Uterus (tissue), 4 donors: ENCODE measurements around the gene ARSA. TPM values are rescaled to one million over a fixed set of nuclear protein-coding genes. Genes with fewer than 3 reads are reported as not detected.
A peak's percentile ranks its signal among the peaks of the same experiment; 100 is the strongest.

Experiments used
- DNase-seq, 2 donors: peaks; one replicate each; pipeline ENCODE4 v3.0.0-alpha.2; 2019 to 2020
- H3K27ac ChIP-seq, 2 donors: fragments of 200-600 bp; sonication (generic); 1 replicate in 1 of 2; 2 replicates in 1 of 2; pipeline ENCODE4 v1.5.1; 2016 to 2018
- H3K27me3 ChIP-seq, 2 donors: fragments of 200-600 bp; sonication (generic); one replicate each; pipeline ENCODE4 v1.5.1; 2018 to 2019; ENCODE audit warnings: control low read depth in 1 of 2
- H3K36me3 ChIP-seq, 2 donors: fragments of 200-600 bp; sonication (generic); one replicate each; pipeline ENCODE4 v1.5.1; 2019; ENCODE audit warnings: control low read depth in 1 of 2
- H3K4me1 ChIP-seq, 2 donors: fragments of 200-600 bp; sonication (generic); one replicate each; pipeline ENCODE4 v1.5.1; 2018 to 2019; ENCODE audit warnings: control low read depth in 1 of 2
- H3K4me3 ChIP-seq, 2 donors: fragments of 200-600 bp; sonication (generic); 1 replicate in 1 of 2; 2 replicates in 1 of 2; pipeline ENCODE4 v1.5.1; 2018 to 2019; ENCODE audit warnings: mild to moderate bottlenecking in 1 of 2
- H3K9me3 ChIP-seq, 2 donors: fragments of 200-600 bp; sonication (generic); one replicate each; pipeline ENCODE4 v1.5.1; 2019; ENCODE audit warnings: control low read depth in 1 of 2
- POLR2A ChIP-seq, 2 donors: fragments of 450-650 bp; IDR thresholded peaks; one replicate each; pipeline ENCODE4 v1.6.1; 2016; ENCODE audit warnings: antibody characterized with exemption in 2 of 2, mild to moderate bottlenecking in 1 of 2, moderate library complexity in 1 of 2
- intact Hi-C: fragments of 100-400 bp; cut with DNase I; formaldehyde crosslinking; loops from one replicate; pipeline ENCODE4 v1.15.1; 2023; ENCODE audit warnings: low total_unique reads
- total RNA-seq, 4 donors: library from RNA; depleted of rRNA in 3 of 4; stranded (reverse); fragments of >200 nt in 3 of 4; gene quantifications; one replicate each; pipeline versions ENCODE4 v1.1.0 to v1.2.4, GENCODE V29; 2014 to 2023
- TF ChIP-seq, protein P1 (sequence below), 4 experiments: fragments of 200-600 bp in 2 of 4; fragments of 450-650 bp in 2 of 4; sonication (generic) in 2 of 4; IDR thresholded peaks; one replicate each; pipeline ENCODE4 v1.5.1; 2016 to 2019; ENCODE audit warnings: antibody characterized with exemption in 4 of 4, mild to moderate bottlenecking in 2 of 4, moderate library complexity in 1 of 4
- donor health status: DM: yes; HTN: yes; CAD: no.

ARSA gene
- total RNA-seq, 4 donors from 2014 or later = 5.3 to 41.6 (median 10.6) TPM

DNA sequence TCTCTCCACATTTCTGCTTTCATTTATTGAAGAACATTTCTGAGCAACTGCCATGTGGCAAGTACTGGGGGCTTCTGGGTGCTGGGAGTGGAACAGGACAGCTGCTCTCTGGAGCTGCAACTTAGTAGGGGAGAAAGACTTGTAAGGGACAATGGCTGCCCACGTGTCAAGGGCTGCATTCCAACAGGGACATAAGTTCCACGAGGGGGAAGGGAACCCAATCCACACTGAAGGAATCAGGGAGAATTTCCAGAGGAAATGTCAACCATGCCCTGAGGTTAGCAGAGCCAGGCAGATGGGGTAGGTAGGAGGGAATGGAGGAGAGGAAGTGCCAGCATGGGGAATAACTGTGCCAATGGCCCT lies 25.6 kb downstream of the ARSA start:
- H3K36me3 ChIP-seq = no peaks in the 10 kb centered on the region
- TF ChIP-seq, protein P1, sequence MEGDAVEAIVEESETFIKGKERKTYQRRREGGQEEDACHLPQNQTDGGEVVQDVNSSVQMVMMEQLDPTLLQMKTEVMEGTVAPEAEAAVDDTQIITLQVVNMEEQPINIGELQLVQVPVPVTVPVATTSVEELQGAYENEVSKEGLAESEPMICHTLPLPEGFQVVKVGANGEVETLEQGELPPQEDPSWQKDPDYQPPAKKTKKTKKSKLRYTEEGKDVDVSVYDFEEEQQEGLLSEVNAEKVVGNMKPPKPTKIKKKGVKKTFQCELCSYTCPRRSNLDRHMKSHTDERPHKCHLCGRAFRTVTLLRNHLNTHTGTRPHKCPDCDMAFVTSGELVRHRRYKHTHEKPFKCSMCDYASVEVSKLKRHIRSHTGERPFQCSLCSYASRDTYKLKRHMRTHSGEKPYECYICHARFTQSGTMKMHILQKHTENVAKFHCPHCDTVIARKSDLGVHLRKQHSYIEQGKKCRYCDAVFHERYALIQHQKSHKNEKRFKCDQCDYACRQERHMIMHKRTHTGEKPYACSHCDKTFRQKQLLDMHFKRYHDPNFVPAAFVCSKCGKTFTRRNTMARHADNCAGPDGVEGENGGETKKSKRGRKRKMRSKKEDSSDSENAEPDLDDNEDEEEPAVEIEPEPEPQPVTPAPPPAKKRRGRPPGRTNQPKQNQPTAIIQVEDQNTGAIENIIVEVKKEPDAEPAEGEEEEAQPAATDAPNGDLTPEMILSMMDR (IDR thresholded peaks at IDR 0.05) = no peak
- TF ChIP-seq POLR2A (IDR thresholded peaks at IDR 0.05) = no peak
- peaks cover 0 to 10% of the 10 kb centered on the region in 2 donors for H3K4me1 ChIP-seq
- no peak for DNase-seq
- H3K27ac ChIP-seq = no peak overlapping the region
- H3K9me3 ChIP-seq = no peaks in the 10 kb centered on the region
- H3K4me3 ChIP-seq = no peak overlapping the region
- intact Hi-C loops = no loop called here
- H3K27me3 ChIP-seq = peaks cover 0 to 3% of the 10 kb centered on the region in 2 donors

DNA sequence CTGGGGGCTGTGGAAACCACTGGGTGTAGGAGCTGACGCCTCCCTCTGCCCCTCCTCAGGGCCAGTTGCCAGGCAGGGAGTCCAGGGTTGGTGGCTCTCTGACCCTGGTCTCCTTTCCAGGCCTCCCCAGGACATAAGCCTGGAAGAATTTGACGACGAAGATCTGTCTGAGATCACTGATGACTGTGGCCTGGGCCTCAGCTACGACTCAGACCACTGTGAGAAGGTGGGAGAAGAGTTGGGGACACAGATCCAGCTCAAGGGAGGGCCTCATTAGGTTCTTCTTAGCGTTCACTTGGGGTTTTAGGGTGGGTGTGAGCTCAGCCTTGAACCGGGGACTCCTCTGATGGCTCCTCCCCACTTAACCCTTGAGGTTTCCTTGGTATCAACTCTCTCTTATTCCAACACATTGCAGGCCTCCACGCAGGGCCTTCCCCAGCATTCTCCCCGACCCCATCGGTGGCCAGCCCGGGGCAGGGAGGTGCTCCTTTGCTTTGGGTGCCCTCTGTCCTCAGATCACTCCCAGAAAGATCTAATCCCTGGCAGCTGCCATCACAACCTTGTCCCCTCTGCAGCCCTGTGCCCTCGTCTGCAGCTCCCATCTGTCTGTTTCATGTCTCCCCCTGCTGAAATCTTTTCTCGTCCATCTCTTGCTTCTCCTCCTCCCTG lies 26.1 kb downstream of the ARSA start:
- peaks cover 0 to 3% of the 10 kb centered on the region in 2 donors for H3K27me3 ChIP-seq
- no peak overlapping the region for H3K27ac ChIP-seq
- TF ChIP-seq POLR2A (IDR thresholded peaks at IDR 0.05) = no peak
- TF ChIP-seq, protein P1 (IDR thresholded peaks at IDR 0.05) = no peak
- no peaks in the 10 kb centered on the region for H3K36me3 ChIP-seq
- intact Hi-C loops = no loop called here
- no peak for DNase-seq
- no peaks in the 10 kb centered on the region for H3K9me3 ChIP-seq
- H3K4me1 ChIP-seq = peaks cover 0 to 10% of the 10 kb centered on the region in 2 donors
- H3K4me3 ChIP-seq = no peak overlapping the region

DNA sequence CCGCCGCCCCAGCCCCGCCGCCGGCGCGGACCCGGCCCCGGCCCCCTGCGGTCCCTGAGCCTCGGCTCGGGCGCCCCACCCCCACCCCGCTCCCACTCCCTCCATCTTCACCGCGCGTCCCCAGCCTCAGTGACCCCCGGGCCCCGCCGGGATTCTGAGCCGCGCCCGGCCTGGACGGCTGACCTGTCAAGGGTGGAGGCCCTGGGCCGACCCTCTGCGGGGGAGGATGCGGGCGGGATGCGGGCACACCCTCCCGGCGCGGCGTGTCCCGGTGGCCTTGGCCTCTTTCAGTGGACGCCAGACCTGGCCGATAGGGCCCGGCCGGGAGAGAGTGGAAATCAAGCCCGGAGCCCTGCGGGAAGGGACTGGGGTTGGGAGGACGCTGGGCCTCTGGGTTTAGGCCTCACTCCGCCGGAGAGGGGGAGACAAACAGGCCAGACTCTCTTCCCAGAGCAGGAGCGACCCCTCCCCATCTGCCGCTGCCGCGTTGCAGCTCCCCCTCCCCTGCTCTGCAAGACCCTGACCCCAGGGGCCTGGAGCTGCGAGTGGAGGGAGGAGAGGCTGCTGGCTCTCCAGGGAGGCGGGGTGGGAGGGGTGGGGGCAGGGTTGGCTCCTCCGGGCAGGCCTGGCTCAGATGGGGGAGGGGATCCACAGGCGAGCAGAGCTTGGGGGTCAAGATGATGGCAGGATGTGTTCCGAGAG lies 26.8 kb downstream of the ARSA start:
- intact Hi-C loops = no loop called here
- TF ChIP-seq, protein P1 (IDR thresholded peaks at IDR 0.05) = no peak
- TF ChIP-seq POLR2A (IDR thresholded peaks at IDR 0.05) = no peak
- H3K27ac ChIP-seq = no peak overlapping the region
- H3K4me3 ChIP-seq = peak overlapping the region in 1 of 2 donors; percentile 46
- no peaks in the 10 kb centered on the region for H3K36me3 ChIP-seq
- H3K27me3 ChIP-seq = peaks cover 0 to 3% of the 10 kb centered on the region in 2 donors
- no peak for DNase-seq
- no peaks in the 10 kb centered on the region for H3K9me3 ChIP-seq
- peaks cover 0 to 10% of the 10 kb centered on the region in 2 donors for H3K4me1 ChIP-seq

DNA sequence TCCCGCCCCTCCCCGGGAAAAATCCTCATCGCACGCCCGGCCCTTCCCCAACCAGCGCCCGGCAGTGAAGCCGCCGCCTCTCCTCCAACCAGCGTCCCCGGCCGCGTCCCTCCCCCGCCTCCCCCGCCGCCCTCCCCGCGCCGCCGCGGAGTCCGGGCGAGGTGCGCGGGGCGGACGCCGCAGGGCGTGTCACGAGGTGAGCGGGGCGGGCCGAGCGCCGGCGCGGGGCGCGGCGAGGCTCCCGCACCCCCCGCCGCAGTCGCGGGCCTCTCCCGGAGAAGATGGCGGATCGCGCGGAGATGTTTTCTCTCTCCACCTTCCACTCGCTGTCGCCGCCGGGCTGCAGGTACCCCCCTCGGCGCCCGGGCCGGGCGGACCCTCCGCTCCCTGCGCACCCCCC lies 27.4 kb downstream of the ARSA start, which contains the start of gene MAPK8IP2:
TSS of gene MAPK8IP2 (plus strand) at position 256 of the 400 bp plus-strand sequence. CDS start at position 282, 26 bp downstream.
- Histone ChIP-seq H3K4me3 (peak within 1 kb of the TSS in 1 of 2 donors; percentile 46), H3K9me3 (no peaks in the 10 kb centered on the region), H3K36me3 (no peaks in the 10 kb centered on the region), H3K4me1 (peaks cover 0 to 10% of the 10 kb centered on the region in 2 donors), H3K27me3 (peaks cover 0 to 3% of the 10 kb centered on the region in 2 donors), H3K27ac (no peak within 1 kb of the TSS)
- no peak for DNase-seq
- no peak for TF ChIP-seq POLR2A (IDR thresholded peaks at IDR 0.05)
- TF ChIP-seq, protein P1 (IDR thresholded peaks at IDR 0.05) = no peak
- intact Hi-C loops = no loop called here
